Astrocyte of the cerebellum (primary cell): ENCODE measurements around the gene ARHGAP1.

Source experiments
- DNase-seq: peaks from one replicate; pipeline ENCODE4 v3.0.0-alpha.2; 2011; ENCODE audit warnings: low read depth
- H3K4me3 ChIP-seq: 2 replicates; pipeline ENCODE4 v1.5.1; 2011; ENCODE audit warnings: mild to moderate bottlenecking, low read depth, low read length, moderate library complexity
- in situ Hi-C: cut with HindIII; loops from 2 replicates; pipeline ENCODE4 v1.10.0; 2017; ENCODE audit warnings: low sequenced_read_pairs
- TF ChIP-seq, protein P1 (sequence below): IDR thresholded peaks from 2 replicates; pipeline ENCODE4 v1.5.1; 2012; ENCODE audit warnings: low read length, low read depth, moderate library complexity, mild to moderate bottlenecking; ENCODE audit errors: missing control alignments

The ARHGAP1 gene

DNA sequence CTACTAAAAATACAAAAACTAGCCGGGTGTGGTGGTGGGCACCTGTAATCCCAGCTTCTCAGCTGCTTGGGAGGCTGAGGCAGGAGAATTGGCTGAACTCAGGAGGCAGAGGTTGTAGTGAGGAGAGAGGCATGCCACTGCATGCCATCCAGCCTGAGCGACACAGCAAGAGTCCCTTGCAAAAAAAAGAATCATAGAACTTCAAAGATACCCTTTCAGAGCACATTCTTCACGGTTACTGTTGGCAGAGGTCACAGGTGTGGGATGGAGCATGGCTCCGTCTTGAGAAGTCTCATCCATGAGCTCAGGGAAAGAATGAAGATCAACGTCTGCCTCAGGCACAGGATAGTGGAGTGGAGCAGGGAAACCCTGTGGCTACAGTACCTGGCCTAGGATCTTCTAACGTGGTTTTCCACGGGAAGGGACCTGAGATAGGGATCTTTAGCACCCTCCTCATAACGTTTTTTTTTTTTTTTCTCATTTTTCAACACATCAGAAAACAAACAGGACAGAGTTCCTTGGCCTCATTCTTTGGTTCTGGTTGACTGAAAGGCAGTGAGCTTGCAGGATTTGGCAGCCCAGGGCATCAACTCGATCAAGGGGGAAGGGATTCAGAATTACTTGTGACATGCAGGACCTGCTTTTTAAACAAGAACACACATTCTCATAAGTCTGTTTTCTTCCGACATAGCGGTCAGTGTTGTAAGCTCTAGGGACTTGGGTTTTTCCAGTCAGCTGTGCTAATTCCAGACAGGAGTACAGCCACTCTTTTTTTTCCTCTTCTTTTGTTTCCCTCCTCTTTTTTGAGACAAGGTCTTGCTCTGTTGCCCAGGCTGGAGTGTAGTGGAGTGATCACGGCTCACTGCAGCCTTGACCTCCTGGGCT lies 41.4 kb upstream of the ARHGAP1 start:
- DNase-seq: no peak
- TF ChIP-seq, protein P1, sequence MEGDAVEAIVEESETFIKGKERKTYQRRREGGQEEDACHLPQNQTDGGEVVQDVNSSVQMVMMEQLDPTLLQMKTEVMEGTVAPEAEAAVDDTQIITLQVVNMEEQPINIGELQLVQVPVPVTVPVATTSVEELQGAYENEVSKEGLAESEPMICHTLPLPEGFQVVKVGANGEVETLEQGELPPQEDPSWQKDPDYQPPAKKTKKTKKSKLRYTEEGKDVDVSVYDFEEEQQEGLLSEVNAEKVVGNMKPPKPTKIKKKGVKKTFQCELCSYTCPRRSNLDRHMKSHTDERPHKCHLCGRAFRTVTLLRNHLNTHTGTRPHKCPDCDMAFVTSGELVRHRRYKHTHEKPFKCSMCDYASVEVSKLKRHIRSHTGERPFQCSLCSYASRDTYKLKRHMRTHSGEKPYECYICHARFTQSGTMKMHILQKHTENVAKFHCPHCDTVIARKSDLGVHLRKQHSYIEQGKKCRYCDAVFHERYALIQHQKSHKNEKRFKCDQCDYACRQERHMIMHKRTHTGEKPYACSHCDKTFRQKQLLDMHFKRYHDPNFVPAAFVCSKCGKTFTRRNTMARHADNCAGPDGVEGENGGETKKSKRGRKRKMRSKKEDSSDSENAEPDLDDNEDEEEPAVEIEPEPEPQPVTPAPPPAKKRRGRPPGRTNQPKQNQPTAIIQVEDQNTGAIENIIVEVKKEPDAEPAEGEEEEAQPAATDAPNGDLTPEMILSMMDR: no peak
- H3K4me3 ChIP-seq: no peak overlapping the region
- in situ Hi-C loops: no loop called here

DNA sequence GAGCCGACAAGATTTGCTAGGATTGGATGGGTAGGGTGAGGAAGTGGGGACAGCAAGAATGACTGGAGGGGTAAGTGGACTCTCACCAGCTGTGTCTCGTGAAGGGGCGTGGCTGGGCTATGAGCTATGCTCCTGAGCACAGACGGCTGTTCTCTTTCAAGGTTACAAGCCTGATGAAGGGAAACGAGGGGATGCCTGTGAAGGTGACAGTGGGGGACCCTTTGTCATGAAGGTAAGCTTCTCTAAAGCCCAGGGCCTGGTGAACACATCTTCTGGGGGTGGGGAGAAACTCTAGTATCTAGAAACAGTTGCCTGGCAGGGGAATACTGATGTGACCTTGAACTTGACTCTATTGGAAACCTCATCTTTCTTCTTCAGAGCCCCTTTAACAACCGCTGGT lies 38.5 kb upstream of the ARHGAP1 start:
- no peak for DNase-seq
- no peak overlapping the region for H3K4me3 ChIP-seq
- in situ Hi-C loops: no loop called here
- TF ChIP-seq, protein P1: no peak

DNA sequence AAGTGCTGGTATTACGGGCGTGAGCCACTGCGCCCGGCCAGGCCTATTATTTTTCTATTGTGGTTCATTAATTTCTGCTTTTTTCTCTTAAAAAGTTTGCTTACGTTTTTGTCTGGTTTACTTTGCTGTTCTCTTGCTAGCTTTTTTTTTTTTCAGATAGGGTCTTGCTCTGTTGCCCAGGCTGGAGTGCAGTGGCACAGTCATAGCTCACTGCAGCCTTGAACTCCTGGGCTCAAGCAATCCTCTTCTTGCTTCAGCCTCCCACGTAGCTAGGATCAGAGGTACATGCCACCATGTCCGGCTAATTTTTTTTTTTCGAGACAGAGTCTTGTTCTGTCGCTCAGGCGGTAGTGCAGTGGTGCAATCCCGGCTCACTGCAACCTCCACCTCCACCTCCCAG lies 37.3 kb upstream of the ARHGAP1 start:
- no peak for DNase-seq
- in situ Hi-C loops: no loop called here
- no peak overlapping the region for H3K4me3 ChIP-seq
- TF ChIP-seq, protein P1: no peak

DNA sequence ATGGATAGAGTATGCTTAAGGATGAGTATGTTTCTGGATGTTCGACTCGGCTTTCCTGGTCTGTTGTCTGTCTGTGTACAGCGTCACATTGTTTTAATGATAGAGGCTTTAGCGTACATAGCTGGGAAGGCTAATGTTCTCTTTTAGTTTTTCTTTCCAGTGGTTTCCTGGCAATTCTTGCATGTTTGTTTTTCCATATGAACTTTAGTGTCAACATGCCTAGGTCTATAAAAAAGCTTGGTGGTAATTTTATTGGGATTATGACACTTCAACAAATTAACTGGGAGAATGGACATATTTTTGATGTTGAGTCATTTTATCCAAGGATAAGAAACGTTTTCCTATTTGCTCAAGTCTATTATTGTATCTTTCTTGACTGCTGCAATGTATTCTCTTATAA lies 36.2 kb upstream of the ARHGAP1 start:
- H3K4me3 ChIP-seq: no peak overlapping the region
- TF ChIP-seq, protein P1: no peak
- in situ Hi-C loops: no loop called here
- no peak for DNase-seq

DNA sequence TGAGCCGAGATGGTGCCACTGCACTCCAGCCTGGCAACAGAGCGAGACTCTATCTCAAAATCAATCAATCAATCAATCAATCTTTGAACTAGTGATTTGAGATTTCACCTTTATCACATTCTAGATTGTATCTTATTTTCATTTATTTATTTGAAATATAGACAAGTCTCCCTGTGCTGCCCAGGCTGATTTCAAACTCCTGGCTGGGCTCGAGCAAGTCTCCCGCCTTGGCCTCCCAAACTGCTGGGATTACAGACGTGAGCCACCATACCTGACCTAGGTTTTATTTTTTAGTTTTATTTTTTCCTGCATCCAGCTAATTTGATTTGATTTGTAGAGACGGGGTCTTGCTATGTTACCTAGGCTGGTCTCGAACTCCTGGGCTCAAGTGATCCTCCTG lies 35.7 kb upstream of the ARHGAP1 start:
- DNase-seq: no peak

DNA sequence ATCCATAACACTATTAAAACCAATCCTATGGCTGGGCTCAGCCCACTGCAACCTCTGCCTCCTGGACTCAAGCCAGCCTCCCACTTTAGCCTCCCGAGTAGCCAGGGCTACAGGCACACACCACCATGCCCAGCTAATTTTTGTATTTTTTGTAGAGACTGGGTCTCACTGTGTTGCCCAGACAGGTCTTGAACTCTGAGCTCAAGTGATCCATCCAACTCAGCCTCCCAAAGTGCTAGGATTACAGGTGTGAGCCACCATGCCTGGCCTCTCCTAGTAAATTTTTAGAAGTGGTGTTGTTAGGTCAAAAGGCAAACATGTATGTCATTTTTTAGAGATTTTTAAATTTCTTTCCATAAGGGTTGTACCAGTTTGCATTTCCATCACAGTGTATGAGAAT lies 32.8 kb upstream of the ARHGAP1 start:
- no peak overlapping the region for H3K4me3 ChIP-seq
- in situ Hi-C loops: no loop called here
- TF ChIP-seq, protein P1: no peak
- no peak for DNase-seq

More for the DNA sequence above, 35.7 kb upstream of the ARHGAP1 start:
- H3K4me3 ChIP-seq: no peak overlapping the region
- in situ Hi-C loops: no loop called here
- TF ChIP-seq, protein P1: no peak

DNA sequence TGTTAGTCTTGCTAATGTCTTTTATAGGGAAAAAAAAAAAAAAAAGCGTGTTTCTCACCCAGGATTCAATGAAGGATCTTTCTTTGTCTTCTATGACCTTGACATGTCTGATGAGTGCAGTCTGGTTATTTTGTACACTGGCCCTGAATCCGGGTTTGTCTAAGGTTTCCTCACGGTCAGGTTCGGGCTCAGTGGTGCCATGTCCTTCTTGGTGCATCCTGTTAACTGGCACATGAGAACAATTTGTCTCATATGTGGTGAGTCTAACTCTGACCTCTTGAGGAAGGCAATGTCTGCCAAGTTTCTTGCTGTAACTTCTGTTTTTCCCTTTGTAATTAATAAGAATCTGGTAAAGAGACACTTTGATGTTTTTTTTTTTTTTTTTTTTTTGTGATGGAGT lies 31.1 kb upstream of the ARHGAP1 start:
- in situ Hi-C loops: no loop called here
- no peak overlapping the region for H3K4me3 ChIP-seq
- DNase-seq: no peak
- TF ChIP-seq, protein P1: no peak
